Type B pancreatic cell (in vitro differentiated cells): ENCODE data around the gene LHX4. TPM values are rescaled to one million over a fixed set of nuclear protein-coding genes. Genes with fewer than 3 reads are reported as not detected.

Source experiments
- DNase-seq: peaks from one replicate; pipeline ENCODE4 v3.0.0; 2021; ENCODE audit warnings: mixed read lengths; ENCODE audit not compliant: unreplicated experiment; ENCODE audit errors: extremely low spot score
- H3K27ac Mint-ChIP-seq: 2 replicates; pipeline ENCODE4 v1.8.0; 2021; ENCODE audit warnings: mild to moderate bottlenecking, mixed read lengths
- H3K27me3 Mint-ChIP-seq: 2 replicates; pipeline ENCODE4 v1.8.0; 2021; ENCODE audit warnings: mixed read lengths
- H3K36me3 Mint-ChIP-seq: 2 replicates; pipeline ENCODE4 v1.8.0; 2021; ENCODE audit warnings: mixed read lengths
- H3K4me1 Mint-ChIP-seq: one replicate; pipeline ENCODE4 v1.8.0; 2021; ENCODE audit warnings: mixed read lengths; ENCODE audit not compliant: unreplicated experiment
- H3K4me3 Mint-ChIP-seq: 2 replicates; pipeline ENCODE4 v1.8.0; 2021; ENCODE audit warnings: mild to moderate bottlenecking, mixed read lengths
- H3K9me3 Mint-ChIP-seq: 2 replicates; pipeline ENCODE4 v1.8.0; 2021; ENCODE audit warnings: mixed read lengths
- CTCF ChIP-seq: fragments of 200-600 bp; sonication (generic); conservative IDR thresholded peaks from 2 replicates; pipeline ENCODE4 v1.5.0; 2021; ENCODE audit warnings: antibody characterized with exemption, mild to moderate bottlenecking
- total RNA-seq: library from RNA; stranded (reverse); gene quantifications from 2 replicates; pipeline ENCODE4 v1.2.1, GENCODE V29; 2021; ENCODE audit warnings: low replicate concordance

LHX4 gene
- total RNA-seq, 1 donor from 2014 or later, result 0.22 TPM

DNA sequence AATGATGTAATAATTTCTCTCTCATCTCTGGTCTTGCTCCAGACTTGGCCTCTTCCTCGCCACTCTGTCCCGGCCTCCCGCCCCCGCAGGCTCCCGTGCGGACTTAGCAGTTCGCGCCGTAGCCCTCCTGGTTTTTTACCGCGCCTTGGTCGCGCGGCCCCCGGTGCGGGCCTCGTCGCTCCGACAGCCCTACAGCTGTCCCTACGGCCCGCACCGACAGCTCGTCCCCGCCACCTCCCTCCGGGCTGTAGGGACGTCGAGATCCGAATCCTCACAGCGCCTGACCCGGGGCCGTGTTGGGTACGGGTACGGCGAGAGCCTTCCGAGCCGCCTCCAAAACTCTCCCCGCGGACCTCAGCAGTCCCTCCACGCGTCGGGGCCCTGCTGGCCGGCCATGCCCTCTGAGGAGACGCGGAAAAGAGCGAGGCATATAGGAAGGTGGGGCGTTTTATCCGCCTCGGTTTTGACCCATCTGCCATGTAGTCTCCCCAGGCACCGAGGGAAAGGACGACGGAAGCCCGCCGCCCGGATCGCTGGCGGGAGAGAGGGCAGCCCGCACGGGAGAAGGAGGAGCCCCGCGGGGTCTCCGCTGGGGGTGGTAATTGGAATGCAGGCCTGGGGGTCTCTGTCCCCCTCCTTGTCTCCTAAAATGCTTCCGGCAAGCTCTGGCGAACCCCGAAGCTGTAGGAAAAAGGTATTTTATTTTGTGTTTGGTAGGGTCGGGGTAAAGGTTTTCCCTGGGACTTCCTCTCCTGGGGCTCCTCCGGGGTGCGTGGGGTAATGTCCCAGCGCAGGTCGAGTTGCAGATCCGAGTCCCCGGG, 3.3 kb downstream of the LHX4 start:
- no peaks in the 10 kb centered on the region for H3K9me3 Mint-ChIP-seq
- no peak for TF ChIP-seq CTCF
- no peaks in the 10 kb centered on the region for H3K36me3 Mint-ChIP-seq
- H3K27me3 Mint-ChIP-seq, result peaks cover 92% of the 10 kb centered on the region
- H3K4me3 Mint-ChIP-seq, result peak overlapping the region; percentile 74
- H3K27ac Mint-ChIP-seq, result no peak overlapping the region
- H3K4me1 Mint-ChIP-seq, result peaks cover 14% of the 10 kb centered on the region
- DNase-seq, result no peak

DNA sequence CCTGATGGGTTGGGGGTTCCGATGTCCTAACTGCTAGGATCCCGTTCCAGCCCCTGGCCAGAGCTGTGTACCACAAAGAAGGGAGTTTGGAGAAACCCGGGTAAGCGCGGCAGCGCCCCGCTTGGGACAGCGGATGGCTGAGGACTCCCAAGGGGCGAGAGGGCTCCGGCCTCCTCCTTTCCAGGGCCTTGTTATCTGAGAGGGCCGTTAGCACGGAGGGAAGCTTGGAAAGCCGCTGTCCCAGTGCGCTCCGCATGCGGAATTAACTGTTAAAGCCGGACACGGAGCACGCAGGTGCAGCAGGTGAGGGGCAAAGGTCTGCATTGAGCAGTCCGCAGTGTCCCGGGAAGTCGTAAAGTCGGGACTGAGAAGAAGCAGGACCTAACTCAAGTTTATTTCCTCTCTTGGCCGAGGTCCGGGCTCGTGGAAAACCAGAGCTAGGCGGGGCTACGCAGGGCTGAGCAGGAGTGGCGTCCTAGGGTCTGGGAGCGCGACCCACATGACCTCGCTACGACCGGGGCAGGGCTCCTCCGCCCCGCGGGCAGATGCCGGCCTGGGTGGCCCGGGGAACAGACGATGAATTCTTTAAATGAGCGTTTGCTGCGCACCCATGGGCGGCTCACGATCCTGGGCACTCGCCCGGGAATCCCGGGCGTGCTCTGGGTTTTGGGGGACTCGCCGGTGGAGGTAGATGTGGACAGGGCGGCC, 4.5 kb downstream of the LHX4 start:
- DNase-seq, result no peak
- peaks cover 14% of the 10 kb centered on the region for H3K4me1 Mint-ChIP-seq
- no peak overlapping the region for H3K27ac Mint-ChIP-seq
- H3K36me3 Mint-ChIP-seq, result no peaks in the 10 kb centered on the region
- peaks cover 93% of the 10 kb centered on the region for H3K27me3 Mint-ChIP-seq
- H3K4me3 Mint-ChIP-seq, result peak overlapping the region; percentile 80
- no peak for TF ChIP-seq CTCF
- no peaks in the 10 kb centered on the region for H3K9me3 Mint-ChIP-seq

DNA sequence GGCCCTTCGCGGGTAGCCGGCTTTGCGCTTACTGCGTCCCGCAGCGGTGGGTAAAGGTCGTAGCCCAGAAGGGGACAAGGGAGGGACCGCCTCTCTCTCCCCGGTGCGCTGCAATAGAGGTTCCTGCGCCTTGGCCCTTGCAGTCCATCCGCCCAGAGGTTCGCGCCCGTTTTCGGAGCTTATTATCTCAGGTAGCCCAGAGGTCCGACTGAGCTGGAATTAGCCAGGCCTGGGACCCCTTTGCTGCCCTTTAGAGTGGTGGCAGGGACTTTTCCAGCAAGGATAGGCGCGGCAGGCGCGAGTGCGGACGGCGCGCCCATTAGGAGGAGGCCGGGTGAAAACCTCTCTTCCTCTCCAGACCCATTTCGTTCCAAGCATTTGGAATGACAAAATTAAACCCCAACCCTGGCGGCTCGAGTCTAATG, 5.0 kb downstream of the LHX4 start:
- no peak for DNase-seq
- Mint-ChIP-seq H3K36me3 (no peaks in the 10 kb centered on the region), H3K4me3 (peak overlapping the region; percentile 80), H3K9me3 (no peaks in the 10 kb centered on the region), H3K27ac (no peak overlapping the region), H3K27me3 (peaks cover 99% of the 10 kb centered on the region), H3K4me1 (peaks cover 14% of the 10 kb centered on the region)
- TF ChIP-seq CTCF, result no peak

DNA sequence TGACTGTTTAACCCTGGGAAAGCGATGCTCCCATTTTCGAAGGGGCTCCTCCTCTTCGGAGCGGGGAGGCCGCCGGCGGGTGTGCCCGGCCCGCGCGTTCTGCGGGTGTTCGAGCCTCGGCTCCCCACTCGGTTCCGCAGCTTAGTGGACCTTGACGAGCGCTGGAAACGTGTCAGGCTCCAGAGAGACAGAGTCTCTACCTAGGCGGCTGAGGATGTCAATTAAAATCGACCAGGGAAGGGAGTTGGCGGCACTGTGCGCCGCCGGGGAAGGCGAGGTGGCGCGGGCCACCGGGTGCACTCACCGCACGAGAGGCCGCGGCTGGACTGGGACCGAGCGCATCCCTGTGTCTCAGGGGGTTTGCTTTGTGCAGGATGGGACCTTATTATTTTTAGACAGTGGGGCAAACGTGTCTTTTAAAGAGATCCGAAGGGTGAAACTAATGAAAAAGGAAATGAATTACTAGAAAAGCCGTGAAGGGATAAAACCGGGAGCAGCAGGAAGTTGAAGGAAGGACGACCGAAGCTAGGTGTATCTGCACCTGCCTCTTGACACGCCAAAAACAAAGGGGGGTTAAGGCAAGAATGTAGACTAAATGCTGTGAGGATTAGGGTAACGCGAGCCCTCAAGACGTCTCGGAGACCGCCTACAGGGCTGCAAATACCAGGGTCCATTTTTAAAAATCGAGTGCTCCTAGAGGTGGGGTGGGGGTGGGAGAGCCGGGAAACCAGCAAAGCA, 5.6 kb downstream of the LHX4 start:
- peaks cover 100% of the 10 kb centered on the region for H3K27me3 Mint-ChIP-seq
- TF ChIP-seq CTCF, result no peak
- peak overlapping the region; percentile 80 for H3K4me3 Mint-ChIP-seq
- no peaks in the 10 kb centered on the region for H3K9me3 Mint-ChIP-seq
- H3K27ac Mint-ChIP-seq, result no peak overlapping the region
- no peaks in the 10 kb centered on the region for H3K36me3 Mint-ChIP-seq
- H3K4me1 Mint-ChIP-seq, result peaks cover 14% of the 10 kb centered on the region
- DNase-seq, result no peak

- no peaks in the 10 kb centered on the region for H3K36me3 Mint-ChIP-seq
- no peak for TF ChIP-seq CTCF
- no peak for DNase-seq
- peak overlapping the region; percentile 39 for H3K4me3 Mint-ChIP-seq
- peaks cover 14% of the 10 kb centered on the region for H3K4me1 Mint-ChIP-seq
- no peaks in the 10 kb centered on the region for H3K9me3 Mint-ChIP-seq
- peaks cover 100% of the 10 kb centered on the region for H3K27me3 Mint-ChIP-seq
- H3K27ac Mint-ChIP-seq, result no peak overlapping the region
Observed at GRCh38 chr1:180236698-180237509, 6.8 kb downstream of the LHX4 start.
